Stimulated activated naive B cell treated with anti-CD40 and anti-IgM and Interleukin-4, amounts not matched to agents 10 μg/mL and 1 μg/mL and 100 μg/mL, for 72 hours (primary cell): ENCODE results near the gene GPR78.
"Not testable (repeated sequence)": the region's sequence is repeated elsewhere in the genome, so short reads cannot be mapped to it uniquely, and the experiment has no call there.

Experiments used
- ATAC-seq, 2 donors: fragments of 150-1000 bp; cut with Tn5 transposase; replicated peaks; 2 replicates each; pipeline ENCODE4 v1.10.0; 2021; ENCODE audit warnings: moderate library complexity in 1 of 2
- DNase-seq: peaks from one replicate; pipeline ENCODE4 v3.0.0; 2021
- H3K27ac Mint-ChIP-seq: one replicate; pipeline ENCODE4 v1.8.0; 2022; ENCODE audit warnings: mild to moderate bottlenecking, mixed read lengths
- H3K27me3 Mint-ChIP-seq, 2 donors: one replicate each; pipeline ENCODE4 v1.8.0; 2022; ENCODE audit warnings: mixed read lengths in 2 of 2
- H3K36me3 Mint-ChIP-seq, 2 donors: one replicate each; pipeline ENCODE4 v1.8.0; 2022; ENCODE audit warnings: mixed read lengths in 2 of 2, mild to moderate bottlenecking in 1 of 2
- H3K4me1 Mint-ChIP-seq, 2 donors: one replicate each; pipeline ENCODE4 v1.8.0; 2022; ENCODE audit warnings: mixed read lengths in 2 of 2, mild to moderate bottlenecking in 1 of 2
- H3K4me3 Mint-ChIP-seq, 2 donors: one replicate each; pipeline ENCODE4 v1.8.0; 2022; ENCODE audit warnings: mild to moderate bottlenecking in 2 of 2, mixed read lengths in 2 of 2, moderate library complexity in 1 of 2
- H3K9me3 Mint-ChIP-seq, 2 donors: one replicate each; pipeline ENCODE4 v1.8.0; 2022; ENCODE audit warnings: mixed read lengths in 2 of 2, mild to moderate bottlenecking in 1 of 2

Gene GPR78

DNA sequence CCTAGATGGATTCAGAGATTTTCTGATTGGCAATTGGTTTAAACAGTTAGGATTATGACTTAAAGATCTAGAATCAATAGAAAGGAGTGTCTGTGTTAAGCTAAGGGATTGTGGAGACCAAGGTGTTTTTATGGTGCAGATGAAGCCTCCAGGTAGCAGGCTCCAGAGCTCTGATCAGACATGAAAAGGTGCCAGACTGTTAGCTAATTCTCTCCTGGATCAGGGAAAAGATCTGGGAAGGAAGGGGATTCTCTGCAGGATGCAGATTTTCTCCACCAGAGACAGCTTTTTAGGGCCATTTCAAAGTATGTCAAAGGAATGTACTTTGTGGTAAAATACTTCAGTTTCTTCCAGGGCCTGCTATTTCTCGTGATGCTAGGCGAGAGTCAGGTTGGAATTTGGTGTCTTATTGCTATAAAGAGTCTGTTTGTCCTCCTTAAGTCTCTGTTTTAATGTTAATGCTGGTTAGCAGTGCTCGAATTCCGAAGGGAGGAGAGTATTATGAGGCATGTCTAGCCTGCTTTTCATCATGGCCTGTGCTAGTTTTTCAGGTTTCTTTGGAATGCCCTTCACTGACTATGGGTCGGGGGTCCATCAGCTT, 12.0 kb upstream of the GPR78 start:
- Mint-ChIP-seq H3K4me1 (no peaks in the 10 kb centered on the region), H3K4me3 (no peak overlapping the region), H3K27ac (no peak overlapping the region), H3K9me3 (no peaks in the 10 kb centered on the region), H3K36me3 (no peaks in the 10 kb centered on the region), H3K27me3 (peaks cover 0 to 7% of the 10 kb centered on the region in 2 donors)
- no peak for ATAC-seq
- DNase-seq, result no peak

DNA sequence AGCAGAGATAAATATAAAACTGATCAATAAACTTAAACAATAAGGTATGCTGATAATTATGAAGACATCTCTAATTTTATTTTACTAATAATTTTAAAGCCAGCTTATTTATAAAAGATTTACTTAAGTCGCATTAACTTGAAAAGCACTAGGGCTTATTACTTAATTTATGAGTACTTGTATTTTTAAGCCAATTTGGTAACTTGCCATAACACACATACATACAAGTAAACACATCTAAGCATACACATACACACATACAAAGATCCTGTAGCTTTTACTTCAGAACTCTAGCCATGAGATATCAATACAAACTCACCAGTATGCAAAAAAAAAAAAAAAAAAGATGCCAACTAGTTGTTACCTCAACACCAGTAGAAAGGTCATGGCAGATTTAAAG, 10.0 kb upstream of the GPR78 start:
- Mint-ChIP-seq H3K4me1 (no peaks in the 10 kb centered on the region), H3K27me3 (peaks cover 0 to 7% of the 10 kb centered on the region in 2 donors), H3K27ac (no peak overlapping the region), H3K36me3 (no peaks in the 10 kb centered on the region), H3K4me3 (no peak overlapping the region), H3K9me3 (no peaks in the 10 kb centered on the region)
- ATAC-seq (no peak), DNase-seq (no peak)

DNA sequence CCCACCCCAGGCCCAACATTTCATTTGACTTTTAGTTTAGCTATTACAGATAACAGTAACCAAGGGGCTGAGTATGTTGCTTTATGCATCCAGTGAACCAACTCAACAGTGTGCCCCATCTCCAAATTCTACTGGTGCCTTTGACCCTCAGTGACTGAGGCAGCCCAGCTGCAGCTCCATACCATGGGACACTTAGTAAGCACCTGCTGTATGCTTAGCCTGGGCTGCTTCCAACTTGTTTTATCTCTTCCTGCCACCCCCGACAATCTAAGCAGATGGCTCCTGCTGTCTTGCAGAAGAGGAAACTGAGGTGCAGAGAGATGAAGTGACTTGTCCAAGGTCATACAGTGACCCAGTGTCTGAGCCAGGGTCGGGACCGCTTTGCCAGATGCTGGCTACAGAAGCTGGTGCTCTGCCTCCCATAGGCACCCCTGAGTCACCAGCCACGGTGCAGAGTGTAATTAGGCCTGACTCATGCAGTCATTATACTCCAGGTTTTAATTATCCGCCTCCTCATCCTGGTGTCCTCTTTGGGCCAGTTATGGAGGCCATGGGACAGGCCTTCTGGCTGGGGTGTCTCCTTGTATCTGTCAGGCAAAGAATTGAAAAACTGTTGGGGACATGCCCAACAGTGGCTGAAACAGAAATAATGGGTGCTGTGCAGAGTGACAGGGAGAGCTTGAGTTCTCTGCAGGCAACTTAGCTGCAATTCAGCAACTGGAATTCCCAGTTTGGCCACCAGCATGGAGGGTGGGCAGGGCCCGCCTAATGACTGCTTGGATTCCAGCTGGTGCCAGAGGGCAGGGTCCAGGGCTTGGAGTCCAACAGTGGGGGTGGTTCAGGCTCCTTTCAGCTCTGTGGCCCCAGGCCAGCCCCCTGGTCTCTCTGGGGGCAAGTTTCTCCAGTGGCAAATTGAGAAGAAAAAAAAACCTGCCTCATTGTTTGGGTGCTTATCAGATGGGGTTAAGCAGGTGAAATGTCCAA, 8.2 kb upstream of the GPR78 start:
- ATAC-seq (no peak), DNase-seq (no peak)
- no peak overlapping the region for H3K27ac Mint-ChIP-seq
- H3K36me3 Mint-ChIP-seq, result no peaks in the 10 kb centered on the region
- no peak overlapping the region for H3K4me3 Mint-ChIP-seq
- H3K9me3 Mint-ChIP-seq, result no peaks in the 10 kb centered on the region
- H3K4me1 Mint-ChIP-seq, result no peaks in the 10 kb centered on the region
- peaks cover 4 to 6% of the 10 kb centered on the region in 2 donors for H3K27me3 Mint-ChIP-seq

DNA sequence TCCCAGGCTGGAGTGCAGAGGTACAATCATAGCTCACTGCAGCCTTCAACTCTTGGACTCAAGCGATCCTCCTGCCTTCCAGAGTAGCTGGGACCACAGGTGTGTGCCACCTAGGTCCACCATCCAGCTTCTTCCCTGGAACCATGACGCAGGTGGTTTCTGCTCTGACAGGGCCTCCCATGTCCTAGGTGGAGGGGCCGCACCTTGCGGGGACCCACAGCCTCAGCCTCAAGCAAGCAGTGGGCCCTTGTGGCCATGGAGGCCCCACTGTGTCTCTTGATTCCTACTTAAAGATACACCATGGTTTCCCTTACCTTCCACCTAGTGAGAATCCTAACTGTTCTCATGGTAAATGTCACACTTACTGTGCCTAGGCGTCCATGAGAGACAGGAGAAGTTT, 6.9 kb upstream of the GPR78 start:
- H3K9me3 Mint-ChIP-seq, result no peaks in the 10 kb centered on the region
- H3K36me3 Mint-ChIP-seq, result no peaks in the 10 kb centered on the region
- H3K27me3 Mint-ChIP-seq, result peaks cover 7 to 13% of the 10 kb centered on the region in 2 donors
- H3K27ac Mint-ChIP-seq, result no peak overlapping the region
- no peaks in the 10 kb centered on the region for H3K4me1 Mint-ChIP-seq
- DNase-seq, result no peak
- no peak overlapping the region for H3K4me3 Mint-ChIP-seq
- ATAC-seq, result no peak

DNA sequence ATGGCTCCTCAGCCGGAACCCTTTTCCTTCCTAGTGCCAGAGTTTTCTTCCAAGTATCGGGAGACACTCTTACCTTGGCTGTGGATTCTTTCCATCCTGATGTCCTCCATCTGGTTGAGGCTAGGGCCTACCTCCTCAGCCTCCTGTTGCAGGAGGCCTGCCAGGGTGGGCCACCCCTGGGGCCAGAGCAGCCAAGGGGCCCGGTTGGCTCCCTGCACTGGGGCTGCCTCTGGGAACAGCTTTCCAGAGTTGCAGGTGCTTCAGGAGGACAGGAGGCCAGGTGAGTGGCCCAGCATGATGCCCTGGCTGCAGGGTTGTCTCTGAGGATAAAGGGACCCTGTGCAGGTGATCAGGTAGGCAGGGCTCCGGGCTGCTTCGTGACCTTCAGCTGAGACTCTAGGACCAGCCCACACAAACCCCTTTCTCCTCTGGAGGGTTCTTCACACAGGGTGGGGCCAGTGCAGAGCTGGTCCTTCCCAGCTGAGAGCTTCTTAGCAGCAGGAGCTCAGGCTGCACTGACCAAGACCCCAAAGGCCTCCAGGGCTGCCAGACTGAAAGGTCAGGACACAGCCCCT, 5.3 kb upstream of the GPR78 start:
- Mint-ChIP-seq H3K27ac (no peak overlapping the region), H3K27me3 (peaks cover 14 to 17% of the 10 kb centered on the region in 2 donors), H3K9me3 (no peaks in the 10 kb centered on the region), H3K4me3 (no peak overlapping the region), H3K4me1 (no peaks in the 10 kb centered on the region), H3K36me3 (no peaks in the 10 kb centered on the region)
- ATAC-seq (no peak), DNase-seq (no peak)

DNA sequence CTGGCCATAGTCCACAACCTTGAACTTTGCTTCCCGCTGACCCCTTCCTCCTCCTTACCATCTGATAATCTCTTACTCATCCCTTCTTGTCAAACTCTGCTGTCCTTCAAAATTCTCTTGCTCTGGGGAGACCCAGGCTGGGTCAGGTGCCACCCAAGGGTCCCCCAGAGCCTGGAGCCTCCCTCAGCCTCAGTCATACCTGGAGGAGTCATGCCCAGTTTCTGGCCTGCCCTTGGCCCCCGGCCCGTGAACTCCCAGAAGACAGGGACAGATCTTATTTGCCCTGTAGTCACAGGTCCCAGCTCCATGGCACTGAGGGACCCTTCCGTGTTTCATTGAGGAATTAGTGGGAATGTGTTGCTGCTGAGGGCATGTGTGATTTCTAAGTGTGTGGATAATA, 4.7 kb upstream of the GPR78 start:
- Mint-ChIP-seq H3K27ac (no peak overlapping the region), H3K4me1 (no peaks in the 10 kb centered on the region), H3K36me3 (no peaks in the 10 kb centered on the region), H3K27me3 (peaks cover 20 to 23% of the 10 kb centered on the region in 2 donors), H3K9me3 (peaks cover 0 to 2% of the 10 kb centered on the region in 2 donors), H3K4me3 (no peak overlapping the region)
- no peak for ATAC-seq
- DNase-seq, result no peak

DNA sequence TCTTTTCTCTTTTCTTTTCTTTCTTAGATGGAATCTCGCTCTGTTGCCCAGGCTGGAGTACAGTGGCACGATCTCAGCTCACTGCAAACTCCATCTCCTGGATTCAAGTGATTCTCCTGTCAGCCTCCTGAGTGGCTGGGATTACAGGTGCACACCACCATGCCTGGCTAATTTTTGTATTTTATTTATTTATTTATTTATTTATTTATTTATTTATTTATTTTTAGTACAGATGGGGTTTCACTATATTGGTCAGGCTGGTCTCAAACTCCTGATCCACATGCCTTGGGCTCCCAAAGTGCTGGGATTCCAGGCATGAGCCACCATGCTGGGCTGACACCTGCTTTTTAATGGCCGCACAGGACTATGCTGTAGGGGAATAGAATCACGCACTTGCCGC, 3.6 kb upstream of the GPR78 start:
- H3K9me3 Mint-ChIP-seq, H3K4me1 Mint-ChIP-seq, H3K27ac Mint-ChIP-seq, ATAC-seq, H3K36me3 Mint-ChIP-seq, DNase-seq, H3K4me3 Mint-ChIP-seq: not testable (repeated sequence)
- H3K27me3 Mint-ChIP-seq, result peaks cover 20 to 33% of the 10 kb centered on the region in 2 donors

DNA sequence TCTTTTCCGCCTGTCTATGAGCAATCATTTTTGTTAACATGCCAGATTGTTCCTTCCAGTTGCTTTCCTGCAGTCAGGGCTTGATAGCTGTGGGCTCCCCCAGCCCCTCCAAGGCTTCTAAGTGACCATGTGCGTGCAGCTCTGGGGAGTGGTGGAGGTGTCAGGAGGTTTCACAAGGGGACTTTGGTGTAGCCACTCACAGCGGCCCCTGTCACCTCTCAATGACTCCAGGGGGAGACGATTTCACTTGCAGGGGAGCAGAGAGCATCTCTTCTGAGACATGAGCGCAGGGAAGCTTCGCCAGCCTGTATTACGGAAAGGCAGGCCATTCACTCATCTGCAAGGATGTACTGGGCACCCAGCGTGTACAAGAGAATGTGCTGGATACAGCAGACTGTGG, 3.1 kb upstream of the GPR78 start:
- Mint-ChIP-seq H3K27ac (no peak overlapping the region), H3K4me1 (no peaks in the 10 kb centered on the region), H3K4me3 (no peak overlapping the region), H3K27me3 (peaks cover 23 to 37% of the 10 kb centered on the region in 2 donors), H3K36me3 (no peaks in the 10 kb centered on the region), H3K9me3 (peaks cover 0 to 2% of the 10 kb centered on the region in 2 donors)
- ATAC-seq, result no peak
- no peak for DNase-seq

DNA sequence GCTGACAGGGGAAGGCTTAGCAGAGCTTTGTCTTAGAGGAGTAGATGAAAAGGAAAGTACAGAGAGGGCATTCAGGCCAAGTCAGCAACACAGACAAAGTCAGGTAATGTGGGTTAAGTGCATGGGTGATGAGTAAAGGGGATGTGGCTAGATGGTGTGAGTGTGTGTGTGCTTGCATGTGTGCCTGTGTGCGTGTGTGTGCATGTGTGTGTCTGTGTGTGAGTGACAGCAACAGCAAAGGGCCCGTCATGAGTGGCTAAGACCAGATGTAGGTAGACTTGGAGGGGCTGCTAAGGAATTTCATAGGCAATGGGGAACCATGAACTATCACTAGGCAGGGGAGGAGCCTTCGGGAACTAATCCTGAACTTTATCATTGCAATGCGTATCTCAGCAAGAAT, 2.2 kb upstream of the GPR78 start:
- Mint-ChIP-seq H3K4me1 (no peaks in the 10 kb centered on the region), H3K27me3 (peaks cover 26 to 44% of the 10 kb centered on the region in 2 donors), H3K27ac (no peak overlapping the region), H3K4me3 (no peak overlapping the region), H3K36me3 (peaks cover 0 to 2% of the 10 kb centered on the region in 2 donors), H3K9me3 (peaks cover 0 to 2% of the 10 kb centered on the region in 2 donors)
- no peak for ATAC-seq
- no peak for DNase-seq

DNA sequence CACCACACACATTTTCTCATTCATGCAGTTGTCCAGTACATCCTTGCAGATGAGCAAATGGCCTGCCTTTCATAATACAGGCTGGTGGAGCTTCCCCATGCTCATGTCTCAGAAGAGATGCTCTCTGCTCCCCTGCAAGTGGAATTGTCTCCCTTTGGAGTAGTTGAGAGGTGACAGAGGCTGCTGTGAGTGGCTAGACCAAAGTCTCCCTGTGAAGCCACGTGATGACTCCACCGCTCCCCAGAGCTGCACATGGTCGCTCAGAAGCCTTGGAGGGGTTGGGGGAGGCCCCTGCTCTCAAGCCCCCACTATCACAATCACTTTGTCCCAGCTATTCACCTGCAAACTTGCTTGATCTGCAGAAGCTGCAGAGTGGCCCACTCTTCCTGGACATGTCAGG, 1.5 kb upstream of the GPR78 start:
- peaks cover 0 to 2% of the 10 kb centered on the region in 2 donors for H3K36me3 Mint-ChIP-seq
- no peak for ATAC-seq

DNA sequence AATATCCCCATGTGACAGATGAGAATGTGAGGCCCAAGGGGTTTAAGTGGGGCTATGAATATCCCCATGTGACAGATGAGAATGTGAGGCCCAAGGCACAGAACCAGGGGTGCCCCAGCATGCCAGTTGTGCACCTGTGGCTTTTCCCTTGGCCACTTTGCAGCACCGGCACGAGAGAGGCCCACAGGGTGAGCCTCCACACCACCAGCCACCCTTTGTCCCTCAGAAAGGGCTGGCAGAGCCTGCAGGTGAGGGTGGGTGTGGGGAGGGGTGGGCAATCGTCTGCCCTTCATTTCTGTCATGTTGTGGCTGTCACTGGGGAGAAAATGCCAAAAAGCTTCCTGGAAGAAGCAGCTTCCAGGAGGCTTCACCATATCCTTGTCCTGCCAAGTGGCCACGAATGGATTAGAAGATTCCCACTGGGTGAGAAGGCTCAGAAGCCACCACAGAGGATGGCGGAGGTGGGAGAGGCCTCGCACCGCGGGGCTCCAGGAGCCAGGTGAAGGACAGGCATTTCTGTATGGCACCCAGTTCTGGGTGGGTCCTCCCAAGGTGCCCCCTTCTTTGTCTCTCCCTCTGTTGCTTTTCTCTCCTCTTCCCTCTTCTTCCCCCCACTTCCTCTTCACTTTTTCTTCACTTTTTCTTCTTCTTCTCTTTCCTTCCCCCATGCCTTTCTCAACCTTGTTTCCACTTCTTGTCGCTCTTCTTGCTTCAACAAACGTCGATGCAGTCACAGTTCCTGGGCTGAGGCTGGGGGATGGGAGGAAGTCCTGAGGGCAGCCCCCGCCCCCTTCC, 469 bp upstream of the GPR78 start:
- H3K36me3 Mint-ChIP-seq, result peaks cover 0 to 2% of the 10 kb centered on the region in 2 donors
- peaks cover 36 to 44% of the 10 kb centered on the region in 2 donors for H3K27me3 Mint-ChIP-seq
- ATAC-seq (no peak), DNase-seq (no peak)
- H3K27ac Mint-ChIP-seq, result no peak overlapping the region
- peaks cover 0 to 2% of the 10 kb centered on the region in 2 donors for H3K9me3 Mint-ChIP-seq
- no peaks in the 10 kb centered on the region for H3K4me1 Mint-ChIP-seq
- H3K4me3 Mint-ChIP-seq, result no peak overlapping the region

More for the DNA sequence above, 1.5 kb upstream of the GPR78 start:
- DNase-seq, result no peak
- peaks cover 0 to 2% of the 10 kb centered on the region in 2 donors for H3K9me3 Mint-ChIP-seq
- no peak overlapping the region for H3K4me3 Mint-ChIP-seq
- H3K27me3 Mint-ChIP-seq, result peaks cover 29 to 44% of the 10 kb centered on the region in 2 donors
- no peak overlapping the region for H3K27ac Mint-ChIP-seq
- no peaks in the 10 kb centered on the region for H3K4me1 Mint-ChIP-seq

DNA sequence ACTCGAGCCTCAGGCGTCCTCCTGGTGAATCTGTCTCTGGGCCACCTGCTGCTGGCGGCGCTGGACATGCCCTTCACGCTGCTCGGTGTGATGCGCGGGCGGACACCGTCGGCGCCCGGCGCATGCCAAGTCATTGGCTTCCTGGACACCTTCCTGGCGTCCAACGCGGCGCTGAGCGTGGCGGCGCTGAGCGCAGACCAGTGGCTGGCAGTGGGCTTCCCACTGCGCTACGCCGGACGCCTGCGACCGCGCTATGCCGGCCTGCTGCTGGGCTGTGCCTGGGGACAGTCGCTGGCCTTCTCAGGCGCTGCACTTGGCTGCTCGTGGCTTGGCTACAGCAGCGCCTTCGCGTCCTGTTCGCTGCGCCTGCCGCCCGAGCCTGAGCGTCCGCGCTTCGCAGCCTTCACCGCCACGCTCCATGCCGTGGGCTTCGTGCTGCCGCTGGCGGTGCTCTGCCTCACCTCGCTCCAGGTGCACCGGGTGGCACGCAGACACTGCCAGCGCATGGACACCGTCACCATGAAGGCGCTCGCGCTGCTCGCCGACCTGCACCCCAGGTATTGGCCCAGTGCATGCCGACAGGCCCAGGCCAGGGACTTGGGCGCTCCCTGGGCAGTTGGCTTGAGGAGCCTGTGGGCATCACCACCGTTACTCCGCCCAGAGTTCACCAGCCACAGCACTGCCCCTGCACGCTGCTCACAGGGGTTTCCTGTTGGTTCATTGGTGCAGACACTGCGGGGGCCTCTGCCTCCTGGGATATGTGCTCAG, 1.1 kb downstream of the GPR78 start:
- peaks cover 0 to 2% of the 10 kb centered on the region in 2 donors for H3K9me3 Mint-ChIP-seq

DNA sequence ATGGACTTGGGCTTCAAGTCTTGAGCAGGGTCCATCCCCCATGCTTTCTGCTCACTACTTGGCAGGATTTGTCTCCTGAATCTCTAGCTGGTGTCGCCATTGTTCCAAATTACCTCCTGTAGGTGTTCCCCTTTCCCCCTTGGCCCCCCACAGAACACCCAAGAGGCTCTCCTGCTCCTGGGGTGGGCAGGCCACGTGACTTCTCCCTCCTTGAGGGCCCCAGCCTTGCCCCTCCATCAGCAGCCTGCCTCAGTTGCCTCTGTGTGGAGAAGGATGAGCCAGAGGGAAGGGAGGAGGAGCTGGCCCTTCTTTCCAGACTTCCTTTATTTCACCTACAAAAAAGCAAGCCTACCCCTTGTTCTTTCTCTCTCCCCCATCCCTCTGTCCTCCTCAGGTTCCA, 1.8 kb downstream of the GPR78 start:
- H3K27ac Mint-ChIP-seq, result no peak overlapping the region
- no peaks in the 10 kb centered on the region for H3K4me1 Mint-ChIP-seq
- H3K36me3 Mint-ChIP-seq, result peaks cover 0 to 2% of the 10 kb centered on the region in 2 donors
- no peak overlapping the region for H3K4me3 Mint-ChIP-seq
- peaks cover 0 to 2% of the 10 kb centered on the region in 2 donors for H3K9me3 Mint-ChIP-seq
- ATAC-seq (no peak), DNase-seq (no peak)
- H3K27me3 Mint-ChIP-seq, result peaks cover 40 to 55% of the 10 kb centered on the region in 2 donors

More for the DNA sequence above, 1.1 kb downstream of the GPR78 start:
- peaks cover 39 to 54% of the 10 kb centered on the region in 2 donors for H3K27me3 Mint-ChIP-seq
- H3K36me3 Mint-ChIP-seq, result peaks cover 0 to 2% of the 10 kb centered on the region in 2 donors
- ATAC-seq (no peak), DNase-seq (no peak)
- H3K4me1 Mint-ChIP-seq, result no peaks in the 10 kb centered on the region
- no peak overlapping the region for H3K4me3 Mint-ChIP-seq
- H3K27ac Mint-ChIP-seq, result no peak overlapping the region
